ENCODE results near the gene WDR36.

Gene WDR36

GRCh38 chr5:111060169-111060568, 32.0 kb upstream of the WDR36 start:
- Histone ChIP-seq H3K4me3 (replicated peaks; ENCODE audit: insufficient read depth, low read length) (no peak overlapping the region), H3K27ac (replicated peaks) (no peak overlapping the region), H3K27me3 (ENCODE audit: insufficient read depth, poor library complexity, severe bottlenecking) (no peaks in the 10 kb centered on the region)
- no peak for DNase-seq (ENCODE audit: low read depth in 1 of 2, low spot score in 1 of 2)
- TF ChIP-seq SPI1 (IDR thresholded peaks at IDR 0.05; ENCODE audit: borderline replicate concordance, low read depth) (no peak), GABPA (IDR thresholded peaks at IDR 0.05; ENCODE audit: low read depth) (no peak), CTCF (IDR thresholded peaks at IDR 0.05; ENCODE audit: insufficient read depth, low read length) (no peak), POLR2AphosphoS5 (IDR thresholded peaks at IDR 0.05; ENCODE audit: low read depth) (no peak), REST (IDR thresholded peaks at IDR 0.05; ENCODE audit: insufficient replicate concordance, low read depth) (no peak)

GRCh38 chr5:111061618-111062017, 30.5 kb upstream of the WDR36 start:
- Histone ChIP-seq H3K4me3 (replicated peaks; ENCODE audit: insufficient read depth, low read length) (no peak overlapping the region), H3K27me3 (ENCODE audit: insufficient read depth, poor library complexity, severe bottlenecking) (no peaks in the 10 kb centered on the region), H3K27ac (replicated peaks) (no peak overlapping the region)
- TF ChIP-seq GABPA (IDR thresholded peaks at IDR 0.05; ENCODE audit: low read depth), result no peak
- TF ChIP-seq CTCF (IDR thresholded peaks at IDR 0.05; ENCODE audit: insufficient read depth, low read length), result no peak
- no peak for TF ChIP-seq REST (IDR thresholded peaks at IDR 0.05; ENCODE audit: insufficient replicate concordance, low read depth)
- TF ChIP-seq SPI1 (IDR thresholded peaks at IDR 0.05; ENCODE audit: borderline replicate concordance, low read depth), result no peak
- no peak for TF ChIP-seq POLR2AphosphoS5 (IDR thresholded peaks at IDR 0.05; ENCODE audit: low read depth)
- DNase-seq (ENCODE audit: low read depth in 1 of 2, low spot score in 1 of 2), result no peak

- TF ChIP-seq POLR2AphosphoS5 (IDR thresholded peaks at IDR 0.05; ENCODE audit: low read depth) (no peak), GABPA (IDR thresholded peaks at IDR 0.05; ENCODE audit: low read depth) (no peak), CTCF (IDR thresholded peaks at IDR 0.05; ENCODE audit: insufficient read depth, low read length) (no peak), SPI1 (IDR thresholded peaks at IDR 0.05; ENCODE audit: borderline replicate concordance, low read depth) (no peak), REST (IDR thresholded peaks at IDR 0.05; ENCODE audit: insufficient replicate concordance, low read depth) (no peak)
- no peaks in the 10 kb centered on the region for H3K27me3 ChIP-seq (ENCODE audit: insufficient read depth, poor library complexity, severe bottlenecking)
- no peak overlapping the region for H3K4me3 ChIP-seq (replicated peaks; ENCODE audit: insufficient read depth, low read length)
- DNase-seq (ENCODE audit: low read depth in 1 of 2, low spot score in 1 of 2), result no peak
- no peak overlapping the region for H3K27ac ChIP-seq (replicated peaks)
Measured at GRCh38 chr5:111063709-111064322, 28.3 kb upstream of the WDR36 start.

Data from HL-60 (cell line).